Measurements from ENCODE around the gene HLF.

HLF gene

DNA sequence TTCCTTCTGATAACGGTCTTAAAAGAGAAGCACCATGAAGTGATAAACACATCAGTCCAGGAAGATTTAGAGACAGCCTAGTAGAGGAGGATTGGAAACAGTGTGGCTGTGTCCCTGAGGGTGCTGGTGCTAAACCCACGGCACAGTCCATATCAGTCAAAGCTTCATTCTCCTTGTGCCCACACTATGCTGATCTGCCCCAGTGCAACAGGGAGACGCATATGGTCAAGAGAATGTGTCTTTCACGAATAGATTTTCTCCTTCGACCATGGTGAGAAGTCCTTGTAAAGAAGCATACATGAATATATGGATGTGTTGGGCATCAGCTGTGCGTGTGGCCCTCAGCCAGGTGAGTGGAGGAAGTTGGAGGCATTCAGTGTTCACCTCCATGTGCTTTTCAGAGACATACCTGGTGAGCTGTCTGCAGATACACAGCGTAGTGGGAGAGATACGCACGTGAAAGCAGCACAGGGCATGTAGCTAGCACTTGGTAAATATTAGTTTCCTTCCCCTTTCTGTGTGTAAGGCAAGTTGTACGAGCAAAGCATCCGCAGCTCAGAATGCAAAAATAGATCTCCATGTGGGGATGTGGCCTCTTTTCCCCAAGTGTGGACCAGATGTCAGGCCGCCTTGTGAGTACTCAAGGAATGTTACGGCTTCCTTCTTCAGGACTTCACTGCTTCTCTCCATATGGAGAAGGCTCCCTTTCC is 29.4 kb downstream of the HLF start:
- peaks cover 13% of the 10 kb centered on the region for H3K9me3 Mint-ChIP-seq
- peaks cover 14% of the 10 kb centered on the region for H3K4me1 Mint-ChIP-seq

DNA sequence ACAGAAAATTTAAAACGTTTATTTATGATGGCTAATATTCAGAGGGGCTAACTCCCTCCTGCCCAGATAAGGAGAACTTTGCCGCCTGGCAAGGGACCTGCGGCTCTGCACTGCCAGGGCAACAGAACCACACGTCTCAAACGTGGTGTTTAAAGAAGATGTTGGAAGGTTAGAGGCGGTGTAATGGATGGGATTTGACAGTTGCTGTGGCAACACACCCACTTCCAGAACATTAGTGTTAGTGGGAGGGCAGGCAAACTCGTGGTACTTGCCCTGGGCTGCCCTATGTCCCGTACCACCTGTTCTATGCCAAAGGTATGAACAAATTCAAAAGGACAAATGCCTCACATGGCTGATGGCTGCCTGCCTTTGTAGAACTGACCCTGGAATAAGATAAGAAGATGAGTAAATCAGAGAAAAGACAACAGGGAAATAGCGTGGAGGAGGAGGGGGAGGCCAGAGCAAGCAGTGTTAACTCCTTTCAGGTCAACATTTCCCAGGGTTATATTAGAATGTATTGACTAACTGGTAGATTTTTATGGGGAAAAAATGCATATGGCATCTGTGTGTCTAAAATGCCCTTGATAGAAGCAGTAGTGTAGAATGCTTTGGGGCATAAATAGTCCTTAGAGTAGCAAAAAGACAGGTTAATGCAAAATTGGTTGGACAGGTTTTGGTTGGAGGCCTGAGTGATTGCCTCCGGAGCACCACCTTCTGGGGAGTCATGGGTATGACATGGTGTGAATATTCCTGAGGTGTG is 30.8 kb downstream of the HLF start:
- no peak overlapping the region for H3K4me3 Mint-ChIP-seq
- TF ChIP-seq, protein P1, sequence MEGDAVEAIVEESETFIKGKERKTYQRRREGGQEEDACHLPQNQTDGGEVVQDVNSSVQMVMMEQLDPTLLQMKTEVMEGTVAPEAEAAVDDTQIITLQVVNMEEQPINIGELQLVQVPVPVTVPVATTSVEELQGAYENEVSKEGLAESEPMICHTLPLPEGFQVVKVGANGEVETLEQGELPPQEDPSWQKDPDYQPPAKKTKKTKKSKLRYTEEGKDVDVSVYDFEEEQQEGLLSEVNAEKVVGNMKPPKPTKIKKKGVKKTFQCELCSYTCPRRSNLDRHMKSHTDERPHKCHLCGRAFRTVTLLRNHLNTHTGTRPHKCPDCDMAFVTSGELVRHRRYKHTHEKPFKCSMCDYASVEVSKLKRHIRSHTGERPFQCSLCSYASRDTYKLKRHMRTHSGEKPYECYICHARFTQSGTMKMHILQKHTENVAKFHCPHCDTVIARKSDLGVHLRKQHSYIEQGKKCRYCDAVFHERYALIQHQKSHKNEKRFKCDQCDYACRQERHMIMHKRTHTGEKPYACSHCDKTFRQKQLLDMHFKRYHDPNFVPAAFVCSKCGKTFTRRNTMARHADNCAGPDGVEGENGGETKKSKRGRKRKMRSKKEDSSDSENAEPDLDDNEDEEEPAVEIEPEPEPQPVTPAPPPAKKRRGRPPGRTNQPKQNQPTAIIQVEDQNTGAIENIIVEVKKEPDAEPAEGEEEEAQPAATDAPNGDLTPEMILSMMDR (IDR thresholded peaks at IDR 0.05; ENCODE audit: unreplicated experiment in 3 of 3) = peak; percentile 83 to 90 (median 83)
- peaks cover 7% of the 10 kb centered on the region for H3K36me3 Mint-ChIP-seq (ENCODE audit: low read depth)
- H3K27ac Mint-ChIP-seq = peak overlapping the region in 1 of 3 experiments; percentile 11
- H3K9me3 Mint-ChIP-seq = peaks cover 9% of the 10 kb centered on the region
- peaks cover 14% of the 10 kb centered on the region for H3K4me1 Mint-ChIP-seq
- no peaks in the 10 kb centered on the region for H3K27me3 Mint-ChIP-seq (ENCODE audit: low read depth)

More for the DNA sequence above, 29.4 kb downstream of the HLF start:
- Mint-ChIP-seq H3K27ac (no peak overlapping the region), H3K36me3 (ENCODE audit: low read depth) (peaks cover 10% of the 10 kb centered on the region), H3K4me3 (no peak overlapping the region), H3K27me3 (ENCODE audit: low read depth) (no peaks in the 10 kb centered on the region)
- TF ChIP-seq, protein P1 (IDR thresholded peaks at IDR 0.05; ENCODE audit: unreplicated experiment in 3 of 3) = no peak

DNA sequence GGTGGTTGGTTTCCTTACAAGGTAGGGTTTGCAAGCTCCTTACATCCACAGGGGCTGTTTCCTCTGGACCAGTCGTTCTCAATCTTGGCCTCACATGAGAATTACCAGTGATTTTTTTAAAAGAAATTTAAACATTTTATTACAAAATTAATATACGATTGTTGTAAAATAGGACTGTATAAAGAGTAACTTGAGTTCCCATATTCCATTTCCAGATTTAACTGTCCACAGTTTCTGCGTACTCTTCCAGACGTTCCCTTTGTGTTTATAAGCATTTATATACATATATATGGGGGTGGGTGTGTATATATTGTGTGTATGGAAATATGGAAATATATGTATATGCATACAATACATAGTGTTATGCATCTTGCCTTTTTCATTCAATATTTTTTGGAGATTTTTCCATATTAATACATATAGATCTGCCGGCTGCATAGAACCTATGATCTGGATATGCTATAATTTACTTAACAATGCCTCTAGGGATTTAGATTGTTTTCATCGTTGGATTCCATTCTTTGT is 31.5 kb downstream of the HLF start:
- Mint-ChIP-seq H3K9me3 (peaks cover 6% of the 10 kb centered on the region), H3K27ac (no peak overlapping the region), H3K27me3 (ENCODE audit: low read depth) (no peaks in the 10 kb centered on the region), H3K36me3 (ENCODE audit: low read depth) (peaks cover 4% of the 10 kb centered on the region), H3K4me1 (peaks cover 14% of the 10 kb centered on the region), H3K4me3 (no peak overlapping the region)
- TF ChIP-seq, protein P1 (IDR thresholded peaks at IDR 0.05; ENCODE audit: unreplicated experiment in 3 of 3) = peak in 1 of 3 experiments; percentile 13

DNA sequence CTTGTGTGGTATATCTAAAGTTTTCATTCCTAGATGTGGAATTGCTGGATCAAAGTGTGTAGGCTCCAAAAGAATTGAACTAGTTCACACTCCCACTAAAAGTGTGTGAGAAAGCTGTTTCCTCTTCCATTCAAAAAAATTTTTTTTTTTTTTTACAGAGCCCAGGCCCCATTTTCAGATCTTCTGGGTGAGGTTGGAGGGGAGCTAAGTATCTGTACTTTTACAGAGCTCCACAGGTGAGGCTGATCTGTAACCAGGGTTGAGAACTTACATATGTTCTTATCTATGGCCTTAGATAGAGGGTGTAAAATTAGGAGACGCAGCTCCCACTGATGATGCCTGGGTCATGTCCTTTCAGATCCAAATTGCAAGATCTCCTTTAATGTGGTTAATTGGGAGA is 31.9 kb downstream of the HLF start:
- H3K4me1 Mint-ChIP-seq = peaks cover 14% of the 10 kb centered on the region
- peaks cover 2% of the 10 kb centered on the region for H3K9me3 Mint-ChIP-seq
- TF ChIP-seq, protein P1 (IDR thresholded peaks at IDR 0.05; ENCODE audit: unreplicated experiment in 3 of 3) = no peak
- no peaks in the 10 kb centered on the region for H3K27me3 Mint-ChIP-seq (ENCODE audit: low read depth)
- H3K27ac Mint-ChIP-seq = no peak overlapping the region
- no peak overlapping the region for H3K4me3 Mint-ChIP-seq
- peaks cover 4% of the 10 kb centered on the region for H3K36me3 Mint-ChIP-seq (ENCODE audit: low read depth)

DNA sequence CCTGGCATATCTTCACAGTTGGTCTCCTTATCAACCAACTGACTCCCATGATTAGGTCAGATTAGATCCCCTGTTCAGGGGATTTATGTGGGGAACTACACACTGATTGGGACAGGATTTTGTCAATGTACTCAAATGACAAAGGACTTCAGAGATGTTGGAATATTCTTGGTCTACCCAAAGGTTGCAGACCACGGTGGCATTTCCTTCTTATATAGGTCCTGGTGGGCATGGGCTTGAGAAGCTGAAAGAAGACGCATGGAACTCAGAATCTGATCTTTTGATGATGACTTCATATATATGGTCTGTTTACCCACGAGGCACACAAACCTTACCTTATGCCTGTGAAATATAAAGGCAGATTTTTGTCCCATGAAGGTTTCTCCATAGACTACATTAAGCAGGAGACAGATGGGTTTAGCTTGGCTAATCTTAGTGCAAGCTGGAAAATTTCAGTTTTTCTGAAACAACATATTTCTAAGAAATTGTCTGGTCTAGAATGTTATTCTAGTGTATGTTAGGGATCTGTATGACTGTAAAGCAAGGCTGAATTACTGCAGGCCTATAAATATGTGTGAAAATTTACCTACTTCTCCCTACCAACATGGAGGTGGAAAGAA is 33.5 kb downstream of the HLF start:
- Mint-ChIP-seq H3K4me3 (no peak overlapping the region), H3K27me3 (ENCODE audit: low read depth) (no peaks in the 10 kb centered on the region), H3K36me3 (ENCODE audit: low read depth) (no peaks in the 10 kb centered on the region), H3K4me1 (peaks cover 14% of the 10 kb centered on the region), H3K9me3 (no peaks in the 10 kb centered on the region), H3K27ac (no peak overlapping the region)
- TF ChIP-seq, protein P1 (IDR thresholded peaks at IDR 0.05; ENCODE audit: unreplicated experiment in 3 of 3) = no peak

Measured in nephron (organoid).